Spleen (tissue), 7 donors: ENCODE data around the gene JADE1.

Experiments
- POLR2A ChIP-seq, 3 donors: fragments of 450-650 bp; IDR thresholded peaks; one replicate each; pipeline ENCODE4 v1.5.1; 2017; ENCODE audit warnings: antibody characterized with exemption in 3 of 3, mild to moderate bottlenecking in 1 of 3
- POLR2AphosphoS5 ChIP-seq, 3 donors: sonication (generic); formaldehyde crosslinking; IDR thresholded peaks; one replicate each; pipeline ENCODE4 v1.5.1; 2017; ENCODE audit warnings: antibody characterized with exemption in 3 of 3
- TF ChIP-seq, protein P1 (sequence below), 11 experiments: fragments of 200-600 bp in 7 of 11; fragments of 450-650 bp in 4 of 11; sonication (generic) in 4 of 11; IDR thresholded peaks in 8 of 11; conservative IDR thresholded peaks in 3 of 11; 1 replicate in 7 of 11; 2 replicates in 4 of 11; pipeline versions ENCODE4 v1.4.0 to v1.8.0; 2016 to 2021; ENCODE audit warnings: antibody characterized with exemption in 11 of 11, inconsistent platforms in 4 of 11, mild to moderate bottlenecking in 1 of 11
- donor health status: DM: no; HTN: no; CAD: no; lungs with moderate emphysema.
- donor health status: DM: no; HTN: no; CAD: no.
- donor health status: DM: no; HTN: no; CAD: no.

GRCh38 chr4:128847082-128847724 lies 37.7 kb downstream of the JADE1 start:
- TF ChIP-seq POLR2AphosphoS5 (IDR thresholded peaks at IDR 0.05), result no peak
- TF ChIP-seq, protein P1, sequence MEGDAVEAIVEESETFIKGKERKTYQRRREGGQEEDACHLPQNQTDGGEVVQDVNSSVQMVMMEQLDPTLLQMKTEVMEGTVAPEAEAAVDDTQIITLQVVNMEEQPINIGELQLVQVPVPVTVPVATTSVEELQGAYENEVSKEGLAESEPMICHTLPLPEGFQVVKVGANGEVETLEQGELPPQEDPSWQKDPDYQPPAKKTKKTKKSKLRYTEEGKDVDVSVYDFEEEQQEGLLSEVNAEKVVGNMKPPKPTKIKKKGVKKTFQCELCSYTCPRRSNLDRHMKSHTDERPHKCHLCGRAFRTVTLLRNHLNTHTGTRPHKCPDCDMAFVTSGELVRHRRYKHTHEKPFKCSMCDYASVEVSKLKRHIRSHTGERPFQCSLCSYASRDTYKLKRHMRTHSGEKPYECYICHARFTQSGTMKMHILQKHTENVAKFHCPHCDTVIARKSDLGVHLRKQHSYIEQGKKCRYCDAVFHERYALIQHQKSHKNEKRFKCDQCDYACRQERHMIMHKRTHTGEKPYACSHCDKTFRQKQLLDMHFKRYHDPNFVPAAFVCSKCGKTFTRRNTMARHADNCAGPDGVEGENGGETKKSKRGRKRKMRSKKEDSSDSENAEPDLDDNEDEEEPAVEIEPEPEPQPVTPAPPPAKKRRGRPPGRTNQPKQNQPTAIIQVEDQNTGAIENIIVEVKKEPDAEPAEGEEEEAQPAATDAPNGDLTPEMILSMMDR (IDR thresholded peaks at IDR 0.05 in 8 of 11, conservative IDR thresholded peaks at IDR 0.05 in 3 of 11), result no peak
- TF ChIP-seq POLR2A (IDR thresholded peaks at IDR 0.05), result no peak
